Upper lobe of left lung (tissue), 4 donors: ENCODE results near the gene LGR4.

Experiments used
- CTCF ChIP-seq, 6 experiments: fragments of 450-650 bp in 4 of 6; fragments of 200-600 bp in 2 of 6; sonication (generic) in 2 of 6; IDR thresholded peaks; one replicate each; pipeline ENCODE4 v1.5.1; 2016 to 2019; ENCODE audit warnings: antibody characterized with exemption in 6 of 6
- EP300 ChIP-seq, 4 donors: sonication (generic); formaldehyde crosslinking; IDR thresholded peaks; one replicate each; pipeline ENCODE4 v1.5.1; 2017; ENCODE audit warnings: antibody characterized with exemption in 4 of 4, control low read depth in 2 of 4
- POLR2A ChIP-seq, 4 donors: fragments of 450-650 bp; IDR thresholded peaks; one replicate each; pipeline ENCODE4 v1.5.1; 2016 to 2017; ENCODE audit warnings: antibody characterized with exemption in 4 of 4, mild to moderate bottlenecking in 2 of 4
- POLR2AphosphoS5 ChIP-seq, 2 donors: sonication (generic); formaldehyde crosslinking; IDR thresholded peaks; one replicate each; pipeline ENCODE4 v1.5.1; 2017; ENCODE audit warnings: antibody characterized with exemption in 2 of 2

GRCh38 chr11:27354359-27354965, 118.1 kb downstream of the LGR4 start:
- TF ChIP-seq CTCF (IDR thresholded peaks at IDR 0.05): no peak
- TF ChIP-seq POLR2A (IDR thresholded peaks at IDR 0.05): no peak
- no peak for TF ChIP-seq POLR2AphosphoS5 (IDR thresholded peaks at IDR 0.05)
- no peak for TF ChIP-seq EP300 (IDR thresholded peaks at IDR 0.05)
